Eye (tissue), 1 donor: ENCODE data around the gene ASPSCR1.

Experiments used
- DNase-seq: peaks from one replicate; pipeline ENCODE4 v3.0.0-alpha.2; 2015

ASPSCR1 gene

DNA sequence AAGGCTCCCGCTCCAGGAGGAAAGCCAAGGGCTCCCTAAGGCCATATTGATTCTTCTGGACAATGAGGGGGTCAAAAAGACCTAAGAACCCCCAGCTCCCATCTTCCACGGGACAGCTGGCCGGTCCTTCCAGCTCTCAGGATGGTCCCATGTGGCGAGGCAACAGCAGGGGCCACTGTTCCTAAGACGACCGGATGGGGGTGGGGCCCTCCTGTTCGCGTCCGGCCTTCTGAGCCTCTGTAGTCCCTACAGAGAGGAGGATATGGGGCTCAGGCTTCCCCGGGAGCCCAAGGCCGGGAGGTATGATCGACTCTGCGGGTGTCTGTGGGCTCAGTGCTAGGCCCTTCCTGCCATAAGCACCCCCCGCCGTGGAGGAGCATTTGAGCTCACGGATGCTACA is 66.1 kb downstream of the ASPSCR1 start:
- no peak for DNase-seq

DNA sequence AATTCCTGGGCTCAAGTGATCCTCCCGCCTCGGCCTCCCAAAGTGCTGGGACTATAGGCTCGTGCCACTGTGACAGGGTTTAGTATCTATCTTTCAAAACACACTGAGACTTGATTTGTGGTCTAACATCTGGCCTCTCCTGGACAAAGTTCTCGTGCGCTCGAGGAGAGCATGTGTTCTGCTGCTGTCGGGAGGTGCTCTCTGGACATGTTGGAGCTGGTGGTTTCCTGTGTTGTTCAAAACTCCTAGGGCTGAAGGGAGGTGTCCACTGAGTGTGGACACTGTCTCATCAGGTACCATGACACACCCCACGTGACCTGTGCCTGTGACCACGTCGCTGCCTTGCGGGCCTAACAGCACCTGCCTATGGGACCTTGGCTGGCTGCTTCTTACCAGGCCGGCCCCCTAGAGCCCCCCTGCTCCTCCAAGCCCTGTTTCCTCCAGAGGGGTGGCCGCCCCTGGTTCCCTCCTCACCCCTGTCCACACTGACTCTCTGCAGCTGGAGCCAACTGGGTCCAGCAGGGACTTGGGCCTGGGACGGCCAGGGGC is 68.6 kb downstream of the ASPSCR1 start:
- no peak for DNase-seq

DNA sequence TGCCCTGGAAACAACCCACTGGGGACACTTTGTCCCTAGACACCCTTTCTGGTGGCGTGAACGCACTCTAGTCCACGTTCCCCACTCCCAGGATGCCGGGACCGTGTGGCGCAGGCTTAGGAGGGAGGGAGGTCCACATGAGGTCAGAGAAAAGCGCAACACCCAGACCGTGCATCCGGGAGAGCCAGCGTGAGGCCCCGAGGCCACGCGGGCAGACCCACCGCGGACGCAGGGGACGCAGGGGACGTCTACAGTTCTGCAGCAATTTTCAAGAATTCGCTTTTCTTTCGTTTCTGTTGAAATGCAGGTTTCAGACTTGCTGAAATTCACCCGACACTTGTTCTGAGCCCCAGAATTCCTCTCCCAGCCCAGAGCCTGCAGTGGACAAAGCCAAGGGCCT is 69.5 kb downstream of the ASPSCR1 start:
- DNase-seq: no peak

DNA sequence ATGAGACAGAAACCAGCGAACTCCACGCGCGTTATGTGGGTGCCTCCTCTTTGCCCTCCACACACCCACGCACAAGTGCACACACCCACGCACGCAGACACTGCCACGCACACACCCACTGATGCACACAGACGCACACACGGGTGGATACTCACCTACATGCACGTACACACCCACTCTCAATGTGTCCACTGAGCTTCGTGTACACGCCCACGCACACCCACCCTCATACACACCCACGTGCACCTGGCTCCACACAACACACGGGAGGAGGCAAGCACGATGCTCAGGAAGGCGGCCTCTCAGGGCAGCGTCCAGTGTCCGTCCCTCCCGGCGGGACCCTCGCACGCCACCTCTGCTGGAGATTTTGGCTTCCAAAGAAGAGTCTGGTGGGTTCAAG is 70.0 kb downstream of the ASPSCR1 start:
- DNase-seq: no peak

DNA sequence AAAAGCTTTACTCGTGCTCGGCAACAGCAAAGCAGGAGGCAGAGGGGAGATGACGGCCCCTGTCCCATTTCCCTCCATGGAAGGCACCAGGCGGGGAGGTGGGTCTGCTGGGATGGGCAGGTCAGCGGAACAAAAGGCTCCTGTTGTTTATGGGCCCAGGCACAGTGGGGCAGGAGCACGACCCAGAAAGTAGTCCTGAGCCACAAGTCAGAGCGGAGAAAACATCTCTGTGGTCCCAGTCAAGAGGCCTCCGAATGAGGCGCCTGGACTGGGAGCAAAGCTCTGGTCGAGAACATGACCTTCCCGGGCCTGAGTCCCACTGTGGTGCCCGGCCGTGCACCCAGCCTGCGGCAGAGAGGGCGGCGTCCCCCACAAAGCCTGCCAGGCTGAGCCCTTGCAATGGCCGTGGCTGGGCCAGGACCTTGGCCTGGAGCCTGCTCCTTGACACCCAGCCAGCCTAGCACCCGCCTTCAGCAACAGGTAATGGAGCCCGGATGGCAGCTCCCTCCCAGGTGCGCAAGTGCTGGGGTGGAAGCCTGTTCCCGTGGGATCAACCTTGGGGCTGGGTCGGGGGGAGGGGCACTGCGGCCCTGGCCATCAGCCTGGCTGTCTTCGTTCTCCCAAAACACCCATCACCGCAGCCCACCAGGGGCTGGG is 70.6 kb downstream of the ASPSCR1 start:
- no peak for DNase-seq

DNA sequence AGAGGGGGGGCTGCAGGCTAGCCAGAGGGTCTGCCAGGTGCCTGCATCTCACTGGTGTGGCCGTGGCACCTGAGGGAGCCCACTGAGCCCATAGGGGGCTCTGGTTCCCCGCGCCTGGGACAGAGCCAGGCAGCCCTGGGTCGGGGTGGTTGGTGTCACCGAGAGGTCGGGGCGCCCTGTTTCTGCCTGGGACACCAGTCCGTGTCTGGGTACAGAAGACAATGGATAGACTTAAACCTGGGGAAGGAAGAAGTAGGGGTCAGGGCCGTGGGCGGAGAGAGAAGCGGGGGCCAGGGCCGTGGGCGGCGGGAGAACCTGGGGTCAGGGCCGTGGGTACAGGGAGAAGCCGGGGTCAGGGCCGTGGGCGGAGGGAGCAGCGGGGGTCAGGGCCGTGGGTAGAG is 71.1 kb downstream of the ASPSCR1 start:
- no peak for DNase-seq

DNA sequence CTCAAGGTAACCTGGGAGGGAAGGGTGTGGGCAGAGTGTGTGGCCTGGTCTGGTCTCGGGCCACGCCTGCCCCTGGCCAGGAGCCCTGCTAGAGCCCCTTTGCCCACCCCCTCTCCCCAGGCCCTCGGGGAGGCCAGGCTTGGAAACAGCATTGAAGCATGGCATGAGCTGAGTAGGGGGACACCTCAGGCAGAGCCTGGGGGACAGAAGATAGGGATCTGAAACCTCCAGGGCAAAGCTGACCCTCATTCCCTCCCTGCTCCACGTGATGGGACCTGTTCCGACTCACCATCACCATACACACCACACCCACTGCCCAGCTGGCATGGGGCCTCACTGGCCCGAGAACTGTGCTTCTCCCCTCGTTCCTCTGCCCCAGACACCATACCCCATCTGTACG is 71.7 kb downstream of the ASPSCR1 start:
- DNase-seq: no peak

DNA sequence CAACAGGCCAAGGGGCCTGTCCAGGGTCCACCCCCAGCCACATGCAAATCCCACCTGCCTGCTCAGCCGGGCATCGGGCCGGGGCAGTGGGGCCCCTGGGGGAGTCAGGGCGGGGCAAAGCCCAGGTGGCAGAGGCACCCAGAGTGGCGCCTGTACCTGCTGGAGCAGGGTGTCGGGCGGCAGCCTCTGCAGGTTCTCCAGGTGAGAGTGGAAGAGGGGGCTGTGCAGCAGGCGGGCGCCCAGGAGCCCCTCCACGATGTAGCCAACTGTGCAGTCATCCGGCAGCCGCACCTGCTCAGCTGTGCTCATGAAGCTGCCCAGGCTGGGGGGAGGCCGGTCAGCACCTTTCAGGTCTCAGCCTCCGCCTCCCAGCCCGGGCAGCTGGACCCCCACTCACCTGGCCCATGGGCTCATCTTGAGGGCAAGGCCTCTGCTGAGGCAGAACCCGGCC is 72.1 kb downstream of the ASPSCR1 start:
- DNase-seq: no peak

DNA sequence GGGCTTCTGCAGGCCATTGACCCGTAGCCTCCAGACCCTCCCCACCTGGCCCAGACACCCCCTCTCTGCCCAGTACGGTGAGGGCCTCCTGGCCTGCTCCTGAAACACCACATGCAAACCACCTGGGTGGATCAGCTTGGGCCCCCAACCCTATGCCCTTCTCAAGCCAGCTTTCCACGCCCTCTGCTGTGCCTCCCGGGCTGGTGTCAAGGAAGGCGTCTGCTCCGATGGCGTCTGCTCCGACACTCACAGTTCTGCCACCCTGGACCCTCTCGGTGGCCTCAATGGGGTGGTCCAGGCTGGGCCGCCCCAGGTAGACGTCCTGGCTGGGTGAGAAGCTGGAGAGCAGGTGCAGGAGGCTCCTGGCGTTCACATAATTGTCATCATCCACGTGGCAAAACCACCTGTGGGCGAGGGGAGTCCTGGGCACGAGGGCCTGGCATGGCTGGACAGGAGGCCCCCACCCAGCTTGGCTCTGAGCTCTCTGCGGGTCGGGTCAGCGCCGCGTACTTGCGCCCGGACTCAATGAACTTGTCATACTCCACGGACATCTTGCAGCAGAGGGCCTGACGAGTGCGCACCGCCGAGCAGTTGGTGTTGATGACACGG is 72.8 kb downstream of the ASPSCR1 start:
- DNase-seq: no peak

DNA sequence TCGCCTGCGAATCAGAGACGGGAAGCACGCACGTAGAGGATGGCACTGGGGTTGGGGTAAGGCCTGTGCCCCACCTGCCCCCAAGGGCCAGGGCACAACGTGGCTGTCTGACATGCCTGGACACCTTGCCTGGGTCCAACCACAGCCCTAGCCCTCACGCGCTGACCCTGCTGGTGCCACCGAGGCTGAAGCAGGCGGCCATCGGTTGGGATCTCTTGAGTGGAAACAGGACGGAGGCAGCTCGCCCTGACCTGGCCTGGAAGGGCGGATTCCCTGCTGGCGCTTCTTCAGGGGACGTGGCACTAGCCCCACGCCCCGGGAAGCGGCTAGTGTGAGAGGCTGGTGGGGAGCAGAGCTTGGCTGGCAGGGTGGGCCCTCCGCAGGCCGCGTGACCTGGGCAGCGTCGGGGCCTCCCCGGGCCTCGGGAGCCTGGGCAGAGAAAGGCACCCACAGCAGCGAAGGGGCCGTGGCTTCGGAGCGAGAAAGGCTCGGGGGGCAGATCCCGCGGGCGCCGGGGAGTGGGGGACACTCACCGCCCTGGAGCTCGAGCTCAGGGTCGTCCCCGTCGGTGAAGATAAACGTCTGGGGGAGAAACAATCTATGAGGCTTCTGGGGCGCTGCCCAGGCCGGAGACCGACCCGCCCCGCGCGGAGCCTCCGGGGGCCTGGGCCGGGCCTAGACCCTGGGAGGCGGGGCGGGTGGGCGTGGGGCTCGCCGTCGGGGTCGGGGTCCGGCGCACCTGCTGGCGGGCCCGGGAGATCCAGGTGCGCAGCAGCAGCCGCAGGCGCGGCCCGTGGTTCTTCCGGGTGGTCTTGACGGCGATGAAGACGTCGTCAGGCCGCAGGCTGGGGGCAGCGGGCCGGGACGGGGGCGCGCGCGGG is 73.6 kb downstream of the ASPSCR1 start:
- no peak for DNase-seq

DNA sequence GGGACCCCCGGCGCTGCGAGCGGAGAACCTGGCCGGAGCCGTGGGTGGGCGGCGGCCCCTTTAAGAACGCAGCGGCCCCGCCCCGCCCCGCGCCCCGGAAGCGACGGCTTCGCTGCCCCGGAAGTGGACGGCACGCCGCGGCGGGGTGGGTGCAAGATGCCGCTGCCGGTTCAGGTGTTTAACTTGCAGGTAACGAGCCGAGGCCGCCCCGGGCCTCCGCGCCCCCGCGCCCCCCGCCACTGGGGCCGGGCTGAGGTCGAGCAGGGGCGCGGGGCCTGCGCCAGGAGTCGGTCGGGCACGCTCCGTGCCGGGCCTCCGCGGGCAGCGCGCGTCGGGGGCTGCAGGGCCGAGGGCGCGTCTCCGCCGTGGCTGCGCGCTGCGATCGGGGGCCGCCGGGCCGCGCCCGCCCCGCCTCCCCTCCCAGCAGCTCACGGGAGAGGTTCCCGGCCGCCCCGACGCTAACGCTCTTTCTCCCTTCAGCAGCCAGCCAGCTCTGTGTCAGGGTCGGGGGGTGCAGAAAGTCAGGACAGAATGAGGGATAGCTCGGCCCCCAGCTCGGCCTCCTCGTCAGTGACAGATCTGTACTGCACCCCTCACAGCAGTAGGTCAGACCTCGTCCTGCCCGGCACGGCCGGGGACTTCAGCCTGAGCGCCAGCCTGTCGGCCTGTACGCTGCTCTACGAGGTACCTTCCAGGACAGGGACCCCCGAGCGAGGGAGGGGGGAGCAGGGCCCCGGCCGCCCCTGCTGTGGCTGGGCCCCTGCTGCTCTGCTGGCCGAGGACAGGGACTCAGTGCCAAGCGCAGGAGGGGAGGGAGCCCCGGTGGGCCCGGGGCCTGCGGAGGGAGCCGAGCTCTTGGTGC is 74.6 kb downstream of the ASPSCR1 start, which contains the start of the genes GPS1 and RFNG:
Gene GPS1, plus strand, starts transcription at position 123 of the 862 bp plus-strand sequence. Its CDS starts 34 bp downstream, at position 157.
Gene RFNG, minus strand, starts transcription at position 36 of the 862 bp plus-strand sequence. CDS start 45 bp downstream, outside the sequence.
- peak; percentile 85 for DNase-seq

DNA sequence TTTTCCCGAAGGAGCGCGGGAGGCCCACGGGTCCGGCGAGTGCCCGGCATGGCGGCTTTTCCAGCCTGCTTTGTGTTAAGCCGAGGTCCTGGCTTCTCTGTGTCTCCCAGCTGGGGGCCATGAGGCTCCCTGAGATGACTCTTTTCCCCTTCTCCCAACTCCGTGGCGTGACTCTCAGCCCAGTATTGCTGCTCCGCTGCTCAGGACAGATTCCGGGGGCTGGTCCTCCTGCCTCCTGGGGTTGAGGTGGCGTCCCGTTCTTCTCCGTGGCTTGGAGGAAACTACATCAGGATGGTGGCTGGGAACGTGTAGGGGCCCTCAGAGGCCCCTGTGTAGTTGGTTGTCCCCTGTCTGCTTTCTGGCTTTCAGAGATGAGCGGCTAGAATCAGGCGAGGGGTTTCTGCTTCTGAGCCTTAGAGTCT is 75.2 kb downstream of the ASPSCR1 start:
- no peak for DNase-seq

DNA sequence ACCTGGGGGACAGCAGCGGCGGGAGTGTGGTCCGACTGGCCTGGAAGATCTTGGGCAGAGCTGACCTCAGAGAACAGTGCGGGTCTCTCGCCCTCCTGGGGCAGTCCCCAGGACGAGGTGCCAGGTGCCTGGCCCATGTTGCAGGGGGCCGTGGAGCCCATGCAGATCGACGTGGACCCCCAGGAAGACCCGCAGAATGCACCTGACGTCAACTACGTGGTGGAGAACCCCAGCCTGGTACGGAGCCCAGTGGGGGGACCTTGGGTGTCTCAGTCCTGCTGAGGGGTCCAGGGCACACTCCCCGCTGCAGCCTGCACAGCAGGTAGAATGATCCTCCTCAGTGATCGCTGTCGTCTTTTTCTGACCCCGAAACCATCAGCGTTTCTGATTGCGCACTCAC is 75.7 kb downstream of the ASPSCR1 start:
- DNase-seq: no peak

DNA sequence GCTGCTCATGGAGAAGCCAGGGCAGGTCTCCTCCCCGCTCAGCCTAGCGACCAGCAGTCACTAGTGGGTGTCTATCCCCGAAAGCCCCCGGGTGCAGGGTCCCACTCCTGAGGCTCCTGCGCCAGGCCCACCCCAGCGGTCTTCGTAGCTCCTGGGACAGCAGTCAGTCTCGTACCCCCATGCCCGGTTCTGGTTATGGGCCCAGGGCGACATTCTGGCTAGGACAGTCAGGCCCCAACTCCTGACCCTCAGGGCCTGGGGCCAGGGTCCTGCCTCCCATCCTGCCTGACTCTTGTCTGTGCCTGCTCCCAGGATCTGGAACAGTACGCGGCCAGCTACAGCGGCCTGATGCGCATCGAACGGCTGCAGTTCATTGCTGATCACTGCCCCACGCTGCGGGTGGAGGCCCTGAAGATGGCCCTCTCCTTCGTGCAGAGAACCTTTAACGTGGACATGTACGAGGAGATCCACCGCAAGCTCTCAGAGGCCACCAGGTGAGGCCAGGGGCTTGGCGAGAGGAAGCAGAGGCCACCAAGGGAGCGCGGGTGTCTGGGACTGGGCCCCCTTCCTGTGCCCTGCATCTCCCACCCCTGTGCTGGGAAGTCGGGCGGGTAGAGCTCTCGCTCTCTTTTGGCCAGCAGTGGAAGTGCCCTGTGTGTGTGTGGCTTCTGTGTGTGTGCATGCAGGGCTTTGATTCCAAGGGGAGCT is 76.3 kb downstream of the ASPSCR1 start:
- DNase-seq: no peak

DNA sequence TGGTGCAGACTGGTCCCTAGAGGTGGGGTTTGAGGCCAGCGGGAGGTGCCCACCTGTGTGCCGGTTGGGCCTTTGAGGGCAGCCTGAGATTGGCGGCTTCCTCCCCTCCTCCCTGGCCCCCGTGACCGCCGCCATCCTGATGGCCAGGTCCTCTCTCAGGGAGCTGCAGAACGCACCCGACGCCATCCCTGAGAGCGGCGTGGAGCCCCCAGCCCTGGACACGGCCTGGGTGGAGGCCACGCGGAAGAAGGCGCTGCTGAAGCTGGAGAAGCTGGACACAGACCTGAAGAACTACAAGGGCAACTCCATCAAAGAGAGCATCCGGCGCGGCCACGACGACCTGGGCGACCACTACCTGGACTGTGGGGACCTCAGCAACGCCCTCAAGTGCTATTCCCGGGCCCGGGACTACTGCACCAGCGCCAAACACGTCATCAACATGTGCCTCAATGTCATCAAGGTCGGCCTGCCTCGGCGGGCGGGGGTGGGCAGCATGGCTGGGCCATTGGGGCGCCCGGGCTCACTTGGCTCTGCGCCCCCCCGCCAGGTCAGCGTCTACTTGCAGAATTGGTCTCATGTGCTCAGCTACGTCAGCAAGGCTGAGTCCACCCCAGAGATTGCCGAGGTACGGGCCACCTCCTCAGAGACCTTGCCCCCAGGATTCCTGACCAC is 77.1 kb downstream of the ASPSCR1 start:
- no peak for DNase-seq

DNA sequence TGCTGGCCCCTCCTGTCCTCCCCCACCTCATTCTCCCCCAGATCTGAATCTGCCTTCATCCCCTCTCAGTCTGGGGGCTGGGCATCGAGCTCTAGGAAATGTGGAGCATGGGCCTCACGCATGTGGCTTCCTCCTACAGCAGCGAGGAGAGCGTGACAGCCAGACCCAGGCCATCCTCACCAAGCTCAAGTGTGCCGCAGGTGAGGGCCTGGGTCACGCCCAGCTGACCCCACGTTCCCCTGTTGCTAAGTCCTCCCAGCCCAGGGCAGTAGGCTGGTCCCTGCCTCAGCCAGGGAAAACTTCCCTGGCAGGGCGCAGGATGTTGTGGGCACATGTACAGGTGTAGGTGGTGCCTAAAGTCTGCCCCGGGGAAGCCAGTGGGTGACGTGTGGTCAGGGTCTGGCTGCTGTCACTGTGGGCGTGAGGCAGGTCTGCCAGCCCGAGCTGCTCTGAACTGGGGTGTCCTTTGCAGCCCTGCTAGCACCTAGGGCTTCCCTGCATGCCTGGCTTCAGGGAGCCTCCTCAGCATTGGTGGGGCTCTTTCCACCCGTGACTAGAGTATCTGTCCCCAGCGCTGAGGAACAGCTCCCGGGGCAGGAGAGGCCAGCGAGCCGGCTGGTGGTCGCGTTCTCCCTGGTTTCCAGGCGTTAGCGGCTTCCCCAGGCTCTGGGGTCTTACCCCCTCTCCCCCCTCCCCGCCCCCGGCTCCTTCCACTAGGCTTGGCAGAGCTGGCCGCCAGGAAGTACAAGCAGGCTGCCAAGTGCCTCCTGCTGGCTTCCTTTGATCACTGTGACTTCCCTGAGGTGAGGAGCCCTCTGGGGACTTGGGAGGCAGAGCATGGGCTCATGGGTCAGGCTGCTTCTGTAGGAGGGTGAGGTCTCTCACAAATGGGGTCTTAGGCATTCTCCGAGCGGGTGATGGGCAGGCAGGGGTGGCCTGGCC is 77.9 kb downstream of the ASPSCR1 start:
- DNase-seq: no peak

DNA sequence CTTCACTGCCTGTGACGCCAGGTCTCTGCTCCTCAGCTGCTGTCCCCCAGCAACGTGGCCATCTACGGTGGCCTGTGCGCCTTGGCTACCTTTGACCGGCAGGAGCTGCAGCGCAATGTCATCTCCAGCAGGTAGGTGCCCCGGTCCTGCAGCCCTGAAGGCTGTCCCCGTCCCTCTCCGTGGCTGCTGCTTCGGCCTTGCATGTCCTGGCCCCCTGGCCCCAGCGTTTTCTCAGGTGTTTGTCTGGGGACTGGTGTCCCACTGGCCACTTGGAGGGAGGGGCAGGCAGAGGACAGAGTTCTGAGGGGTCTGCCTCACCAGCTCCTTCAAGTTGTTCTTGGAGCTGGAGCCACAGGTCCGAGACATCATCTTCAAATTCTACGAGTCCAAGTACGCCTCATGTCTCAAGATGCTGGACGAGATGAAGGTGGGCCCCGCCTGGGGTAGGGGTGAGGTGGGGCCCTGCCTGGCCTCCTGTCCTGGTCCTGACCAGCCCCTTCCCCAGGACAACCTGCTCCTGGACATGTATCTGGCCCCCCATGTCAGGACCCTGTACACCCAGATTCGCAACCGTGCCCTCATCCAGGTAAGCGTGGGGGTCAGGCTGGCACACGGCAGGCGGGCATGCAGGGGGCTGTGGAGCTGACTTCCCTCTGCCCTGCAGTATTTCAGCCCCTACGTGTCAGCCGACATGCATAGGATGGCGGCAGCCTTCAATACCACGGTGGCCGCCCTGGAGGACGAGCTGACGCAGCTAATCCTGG is 78.7 kb downstream of the ASPSCR1 start:
- no peak for DNase-seq

DNA sequence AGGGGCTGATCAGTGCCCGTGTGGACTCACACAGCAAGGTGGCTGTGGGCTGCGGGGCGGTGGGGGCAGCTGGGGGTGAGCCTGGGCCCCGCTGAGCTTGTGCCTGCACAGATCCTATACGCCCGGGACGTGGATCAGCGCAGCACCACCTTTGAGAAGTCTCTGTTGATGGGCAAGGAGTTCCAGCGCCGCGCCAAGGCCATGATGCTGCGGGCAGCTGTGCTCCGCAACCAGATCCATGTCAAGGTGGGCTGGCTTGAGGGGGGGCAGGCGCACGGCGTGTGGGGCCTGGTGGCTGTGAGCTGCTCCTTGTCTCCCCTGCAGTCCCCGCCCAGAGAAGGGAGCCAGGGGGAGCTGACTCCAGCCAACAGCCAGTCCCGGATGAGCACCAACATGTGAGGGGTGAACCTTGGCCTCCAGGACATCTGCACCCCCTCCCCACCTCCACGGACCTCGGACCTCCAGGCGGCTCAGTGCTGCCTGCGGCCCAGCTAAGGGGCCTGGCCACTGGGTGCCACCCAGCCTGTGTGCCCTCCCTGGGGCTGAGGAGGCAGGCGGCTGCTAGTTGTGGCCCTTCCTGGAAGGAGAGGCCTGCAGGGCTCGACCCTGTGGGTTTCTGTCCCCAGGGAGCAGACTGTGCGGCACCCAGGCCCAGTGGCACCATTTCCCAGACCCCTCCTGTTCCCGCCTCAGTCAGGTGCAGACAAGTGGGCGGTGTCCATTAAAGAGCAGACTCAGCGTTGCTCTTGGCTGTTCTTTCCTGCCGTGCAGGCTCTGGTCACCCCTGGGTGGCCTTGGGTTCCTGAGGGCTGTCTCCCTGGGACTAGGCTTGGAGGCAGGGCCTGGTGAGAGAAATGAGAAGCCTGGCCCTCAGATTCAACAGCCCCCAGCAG is 79.5 kb downstream of the ASPSCR1 start:
- no peak for DNase-seq
